Measurements from ENCODE around the gene JCAD. TPM values are rescaled to one million over a fixed set of nuclear protein-coding genes. Genes with fewer than 3 reads are reported as not detected.

Gene JCAD
- total RNA-seq, 2 donors from 2014 or later: 40.8 to 52.2 TPM

- no peak for TF ChIP-seq CTCF (conservative IDR thresholded peaks at IDR 0.05)
- H3K27ac ChIP-seq (ENCODE audit: low read depth, low read length): no peak overlapping the region
- peaks cover 56% of the 10 kb centered on the region for H3K4me1 Mint-ChIP-seq
- H3K4me1 ChIP-seq (ENCODE audit: control insufficient read depth, insufficient read depth, low read length): peaks cover 12% of the 10 kb centered on the region
- 80% methylated on average over 3 of the region's 3 CpGs; no CpG with 5 or more reads in 1 of the 2 experiments for WGBS, 2 experiments (ENCODE audit: insufficient coverage in 1 of 2, insufficient read length in 1 of 2)
- H3K9ac ChIP-seq (ENCODE audit: extremely low read depth, low read length, poor library complexity, severe bottlenecking): no peak overlapping the region
- DNase-seq: no peak
- peaks cover 10% of the 10 kb centered on the region for H3K36me3 Mint-ChIP-seq (ENCODE audit: low read depth)
- H3K9me3 ChIP-seq (ENCODE audit: control insufficient read depth, low read length): no peaks in the 10 kb centered on the region
- H3K27ac Mint-ChIP-seq: no peak overlapping the region
- peaks cover 24% of the 10 kb centered on the region for H3K27me3 Mint-ChIP-seq (ENCODE audit: insufficient read depth)
- H3K27me3 ChIP-seq (ENCODE audit: control insufficient read depth, insufficient read depth, low read length, poor library complexity, severe bottlenecking): no peaks in the 10 kb centered on the region
- peak overlapping the region; percentile 71 for H3K4me3 ChIP-seq (ENCODE audit: low read length)
- no peaks in the 10 kb centered on the region for H3K9me3 Mint-ChIP-seq
- H3K4me3 Mint-ChIP-seq: peak overlapping the region; percentile 83
- peaks cover 4% of the 10 kb centered on the region for H3K36me3 ChIP-seq (ENCODE audit: control insufficient read depth, insufficient read depth, low read length)
Measured at GRCh38 chr10:30055226-30055662, 4.1 kb downstream of the JCAD start.

- Mint-ChIP-seq H3K27ac (no peak overlapping the region), H3K4me1 (peaks cover 48% of the 10 kb centered on the region), H3K4me3 (no peak overlapping the region), H3K36me3 (ENCODE audit: low read depth) (peaks cover 30% of the 10 kb centered on the region), H3K9me3 (no peaks in the 10 kb centered on the region), H3K27me3 (ENCODE audit: insufficient read depth) (peaks cover 18% of the 10 kb centered on the region)
- Histone ChIP-seq H3K27me3 (ENCODE audit: control insufficient read depth, insufficient read depth, low read length, poor library complexity, severe bottlenecking) (no peaks in the 10 kb centered on the region), H3K27ac (ENCODE audit: low read depth, low read length) (no peak overlapping the region), H3K9me3 (ENCODE audit: control insufficient read depth, low read length) (no peaks in the 10 kb centered on the region), H3K36me3 (ENCODE audit: control insufficient read depth, insufficient read depth, low read length) (peaks cover 21% of the 10 kb centered on the region), H3K4me1 (ENCODE audit: control insufficient read depth, insufficient read depth, low read length) (peaks cover 7% of the 10 kb centered on the region), H3K9ac (ENCODE audit: extremely low read depth, low read length, poor library complexity, severe bottlenecking) (no peak overlapping the region), H3K4me3 (ENCODE audit: low read length) (no peak overlapping the region)
- DNase-seq: no peak
- WGBS, 2 experiments (ENCODE audit: insufficient coverage in 1 of 2, insufficient read length in 1 of 2): 90 to 94% methylated on average over 6 of the region's 6 CpGs
- no peak for TF ChIP-seq CTCF (conservative IDR thresholded peaks at IDR 0.05)
Measured at GRCh38 chr10:30052062-30052461, 7.3 kb downstream of the JCAD start.

DNA sequence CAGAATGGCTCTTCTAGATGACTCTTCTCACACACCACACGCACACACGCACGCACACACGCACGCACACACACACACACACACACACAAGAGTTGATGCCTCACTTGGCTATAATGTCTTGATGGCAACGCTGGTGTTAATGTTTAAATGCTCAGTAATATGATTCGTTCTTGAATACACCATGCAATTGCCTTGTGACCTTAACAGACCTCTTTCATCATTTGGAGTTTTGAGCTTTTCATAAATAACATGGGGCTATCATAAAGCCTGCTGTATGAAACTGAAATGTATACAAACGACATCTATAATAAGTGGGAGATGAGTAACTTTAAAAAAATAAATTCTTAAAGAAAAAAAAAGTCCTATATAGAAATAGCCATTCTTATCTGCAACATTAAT, 8.2 kb downstream of the JCAD start:
- Histone ChIP-seq H3K4me3 (ENCODE audit: low read length) (no peak overlapping the region), H3K27me3 (ENCODE audit: control insufficient read depth, insufficient read depth, low read length, poor library complexity, severe bottlenecking) (no peaks in the 10 kb centered on the region), H3K27ac (ENCODE audit: low read depth, low read length) (no peak overlapping the region), H3K9me3 (ENCODE audit: control insufficient read depth, low read length) (no peaks in the 10 kb centered on the region), H3K9ac (ENCODE audit: extremely low read depth, low read length, poor library complexity, severe bottlenecking) (no peak overlapping the region), H3K36me3 (ENCODE audit: control insufficient read depth, insufficient read depth, low read length) (peaks cover 28% of the 10 kb centered on the region), H3K4me1 (ENCODE audit: control insufficient read depth, insufficient read depth, low read length) (peaks cover 7% of the 10 kb centered on the region)
- Mint-ChIP-seq H3K36me3 (ENCODE audit: low read depth) (peaks cover 37% of the 10 kb centered on the region), H3K27ac (no peak overlapping the region), H3K4me1 (peaks cover 40% of the 10 kb centered on the region), H3K27me3 (ENCODE audit: insufficient read depth) (peaks cover 18% of the 10 kb centered on the region), H3K9me3 (no peaks in the 10 kb centered on the region), H3K4me3 (no peak overlapping the region)
- 82 to 83% methylated on average over 2 to 8 of the region's 8 CpGs for WGBS, 2 experiments (ENCODE audit: insufficient coverage in 1 of 2, insufficient read length in 1 of 2)
- DNase-seq: no peak
- TF ChIP-seq CTCF (conservative IDR thresholded peaks at IDR 0.05): no peak
